ENCODE measurements around the gene COL4A1. TPM values are rescaled to one million over a fixed set of nuclear protein-coding genes. Genes with fewer than 3 reads are reported as not detected.

The COL4A1 gene
- polyA plus RNA-seq, 1 donor (not counting 4 experiments of a cell fraction or from before 2014, with no cell fraction given) = 22.3 TPM

DNA sequence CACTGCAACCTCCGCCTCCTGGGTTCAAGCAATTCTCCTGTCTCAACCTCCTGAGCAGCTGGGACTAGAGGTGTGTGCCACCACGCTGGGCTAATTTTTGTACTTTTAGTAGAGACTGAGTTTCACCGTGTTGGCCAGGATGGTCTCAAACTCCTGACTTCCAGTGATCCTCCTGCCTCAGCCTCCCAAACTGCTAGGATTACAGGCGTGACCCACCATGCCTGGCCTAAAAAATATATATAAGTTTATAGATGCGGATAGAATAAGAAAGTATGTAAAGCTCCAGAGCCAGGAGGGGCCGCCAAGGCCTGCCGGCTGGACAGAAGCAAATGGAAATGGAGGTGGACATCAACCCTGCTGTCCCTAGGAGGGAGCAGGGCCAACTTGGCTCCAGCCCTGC is 66.0 kb downstream of the COL4A1 start:
- FAIRE-seq (no peak), DNase-seq (ENCODE audit: low read depth, low spot score) (no peak)
- dilution Hi-C loops (cut with MboI; ENCODE audit: extremely low pct_ligation_motif_present, low sequenced_read_pairs) = no loop called here
- no peaks in the 10 kb centered on the region for H3K9me3 ChIP-seq (ENCODE audit: control insufficient read depth, low read depth, low read length)
- H3K4me3 ChIP-seq (ENCODE audit: control insufficient read depth in 2 of 3, extremely low read depth in 1 of 3, insufficient read depth in 2 of 3, low read depth in 1 of 3, low read length in 3 of 3) = no peak overlapping the region
- no peak overlapping the region for H3K4me2 ChIP-seq (ENCODE audit: control insufficient read depth, extremely low read depth, insufficient read depth, low read depth, low read length)
- no peaks in the 10 kb centered on the region for H3K79me2 ChIP-seq (ENCODE audit: control insufficient read depth, insufficient read depth, low read length)
- H3K9me1 ChIP-seq (ENCODE audit: control insufficient read depth, extremely low read depth, insufficient read depth, low read length) = no peaks in the 10 kb centered on the region
- H3K27me3 ChIP-seq (ENCODE audit: control insufficient read depth, extremely low read depth, insufficient read depth, low read length) = no peaks in the 10 kb centered on the region
- TF ChIP-seq, protein P1, sequence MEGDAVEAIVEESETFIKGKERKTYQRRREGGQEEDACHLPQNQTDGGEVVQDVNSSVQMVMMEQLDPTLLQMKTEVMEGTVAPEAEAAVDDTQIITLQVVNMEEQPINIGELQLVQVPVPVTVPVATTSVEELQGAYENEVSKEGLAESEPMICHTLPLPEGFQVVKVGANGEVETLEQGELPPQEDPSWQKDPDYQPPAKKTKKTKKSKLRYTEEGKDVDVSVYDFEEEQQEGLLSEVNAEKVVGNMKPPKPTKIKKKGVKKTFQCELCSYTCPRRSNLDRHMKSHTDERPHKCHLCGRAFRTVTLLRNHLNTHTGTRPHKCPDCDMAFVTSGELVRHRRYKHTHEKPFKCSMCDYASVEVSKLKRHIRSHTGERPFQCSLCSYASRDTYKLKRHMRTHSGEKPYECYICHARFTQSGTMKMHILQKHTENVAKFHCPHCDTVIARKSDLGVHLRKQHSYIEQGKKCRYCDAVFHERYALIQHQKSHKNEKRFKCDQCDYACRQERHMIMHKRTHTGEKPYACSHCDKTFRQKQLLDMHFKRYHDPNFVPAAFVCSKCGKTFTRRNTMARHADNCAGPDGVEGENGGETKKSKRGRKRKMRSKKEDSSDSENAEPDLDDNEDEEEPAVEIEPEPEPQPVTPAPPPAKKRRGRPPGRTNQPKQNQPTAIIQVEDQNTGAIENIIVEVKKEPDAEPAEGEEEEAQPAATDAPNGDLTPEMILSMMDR (optimal IDR thresholded peaks at IDR 0.05 in 1 of 3, IDR thresholded peaks at IDR 0.05 in 1 of 3, conservative IDR thresholded peaks at IDR 0.05 in 1 of 3; ENCODE audit: extremely low read depth in 1 of 3, insufficient read depth in 2 of 3, low read length in 3 of 3) = no peak
- no peak for TF ChIP-seq EZH2 (IDR thresholded peaks at IDR 0.05; ENCODE audit: low read length)
- H2AFZ ChIP-seq (ENCODE audit: control insufficient read depth, low read length) = no peak overlapping the region
- no peaks in the 10 kb centered on the region for H3K4me1 ChIP-seq (ENCODE audit: control insufficient read depth, extremely low read depth, insufficient read depth, low read length)
- no peak overlapping the region for H3K27ac ChIP-seq (ENCODE audit: control insufficient read depth, insufficient read depth, low read length)
- H3K36me3 ChIP-seq (ENCODE audit: control insufficient read depth in 2 of 2, extremely low read depth in 1 of 2, insufficient read depth in 2 of 2, low read length in 2 of 2) = no peaks in the 10 kb centered on the region
- no peaks in the 10 kb centered on the region for H4K20me1 ChIP-seq (ENCODE audit: control insufficient read depth, extremely low read depth, insufficient read depth, low read length)
- H3K9ac ChIP-seq (ENCODE audit: control insufficient read depth, extremely low read depth, insufficient read depth, low read length) = no peak overlapping the region

DNA sequence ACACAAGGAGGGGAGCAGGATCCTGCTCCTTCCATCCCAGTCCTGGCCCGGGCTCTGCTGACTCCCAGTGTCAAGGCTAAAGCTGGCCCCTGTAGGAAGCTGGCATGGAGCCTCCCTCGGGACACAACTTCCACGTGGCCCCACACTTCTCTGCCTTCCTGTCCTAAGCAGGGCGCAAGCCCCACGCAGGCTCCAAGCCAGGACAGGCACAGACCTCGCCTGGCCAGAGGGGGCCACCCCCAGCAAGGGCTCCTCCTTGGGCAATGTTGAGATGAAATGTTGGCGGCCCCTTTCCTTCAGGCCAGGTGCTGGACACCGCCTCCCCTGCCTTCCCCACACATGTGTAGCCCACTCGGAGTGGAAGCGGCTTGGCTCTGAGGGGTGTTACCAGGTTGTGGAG is 66.6 kb downstream of the COL4A1 start:
- Histone ChIP-seq H3K27ac (ENCODE audit: control insufficient read depth, insufficient read depth, low read length) (no peak overlapping the region), H2AFZ (ENCODE audit: control insufficient read depth, low read length) (no peak overlapping the region), H3K36me3 (ENCODE audit: control insufficient read depth in 2 of 2, extremely low read depth in 1 of 2, insufficient read depth in 2 of 2, low read length in 2 of 2) (no peaks in the 10 kb centered on the region), H3K4me2 (ENCODE audit: control insufficient read depth, extremely low read depth, insufficient read depth, low read depth, low read length) (no peak overlapping the region), H3K27me3 (ENCODE audit: control insufficient read depth, extremely low read depth, insufficient read depth, low read length) (no peaks in the 10 kb centered on the region), H3K9me3 (ENCODE audit: control insufficient read depth, low read depth, low read length) (no peaks in the 10 kb centered on the region), H3K4me1 (ENCODE audit: control insufficient read depth, extremely low read depth, insufficient read depth, low read length) (no peaks in the 10 kb centered on the region), H3K79me2 (ENCODE audit: control insufficient read depth, insufficient read depth, low read length) (no peaks in the 10 kb centered on the region), H3K9me1 (ENCODE audit: control insufficient read depth, extremely low read depth, insufficient read depth, low read length) (no peaks in the 10 kb centered on the region), H4K20me1 (ENCODE audit: control insufficient read depth, extremely low read depth, insufficient read depth, low read length) (no peaks in the 10 kb centered on the region), H3K9ac (ENCODE audit: control insufficient read depth, extremely low read depth, insufficient read depth, low read length) (no peak overlapping the region), H3K4me3 (ENCODE audit: control insufficient read depth in 2 of 3, extremely low read depth in 1 of 3, insufficient read depth in 2 of 3, low read depth in 1 of 3, low read length in 3 of 3) (no peak overlapping the region)
- TF ChIP-seq, protein P1 (optimal IDR thresholded peaks at IDR 0.05 in 1 of 3, IDR thresholded peaks at IDR 0.05 in 1 of 3, conservative IDR thresholded peaks at IDR 0.05 in 1 of 3; ENCODE audit: extremely low read depth in 1 of 3, insufficient read depth in 2 of 3, low read length in 3 of 3) = no peak
- no peak for TF ChIP-seq EZH2 (IDR thresholded peaks at IDR 0.05; ENCODE audit: low read length)
- FAIRE-seq = no peak
- dilution Hi-C loops (cut with MboI; ENCODE audit: extremely low pct_ligation_motif_present, low sequenced_read_pairs) = no loop called here
- no peak for DNase-seq (ENCODE audit: low read depth, low spot score)

Measured in keratinocyte (primary cell).